K562 (cell line): ENCODE measurements around the gene DRC1. TPM values are rescaled to one million over a fixed set of nuclear protein-coding genes. Genes with fewer than 3 reads are reported as not detected.
A peak's percentile ranks its signal among the peaks of the same experiment; 100 is the strongest.

Experiments used
- CHD4 ChIP-seq: fragments of 200-600 bp; sonication (generic); IDR thresholded peaks from 3 replicates; pipeline ENCODE4 v1.6.1; 2012; ENCODE audit warnings: low read depth, mild to moderate bottlenecking, mixed read lengths, low read length, inconsistent platforms; ENCODE audit not compliant: insufficient read depth, insufficient replicate concordance, poor library complexity, severe bottlenecking
- CREM ChIP-seq: IDR thresholded peaks from 2 replicates; pipeline ENCODE4 v1.6.1; 2014; ENCODE audit warnings: antibody characterized with exemption, low read depth
- MTA2 ChIP-seq: fragments of 450-650 bp; IDR thresholded peaks from 2 replicates; pipeline ENCODE4 v1.6.1; 2016; ENCODE audit warnings: low read depth
- NCOR1 ChIP-seq: fragments of 450-650 bp; IDR thresholded peaks from 2 replicates; pipeline ENCODE4 v1.6.1; 2016; ENCODE audit warnings: mild to moderate bottlenecking, moderate library complexity
- NR2F6 ChIP-seq: fragments of 450-650 bp; formaldehyde crosslinking; IDR thresholded peaks from 2 replicates; pipeline ENCODE4 v1.4.0; 2020; ENCODE audit warnings: mild to moderate bottlenecking
- POLR3A ChIP-seq: IDR thresholded peaks from 2 replicates; pipeline ENCODE4 v1.6.1; 2011; ENCODE audit warnings: borderline replicate concordance, mild to moderate bottlenecking, moderate library complexity; ENCODE audit not compliant: insufficient read length, insufficient read depth; ENCODE audit errors: extremely low read depth
- POLR3G ChIP-seq: IDR thresholded peaks from 2 replicates; pipeline ENCODE4 v1.6.1; 2011; ENCODE audit not compliant: insufficient read length, insufficient replicate concordance; ENCODE audit errors: extremely low read depth
- SAP30 ChIP-seq: fragments of 200-600 bp; sonication (generic); IDR thresholded peaks from 2 replicates; pipeline ENCODE4 v1.6.1; 2012; ENCODE audit warnings: borderline replicate concordance, low read depth, mild to moderate bottlenecking, moderate library complexity, low read length, control low read depth, inconsistent platforms; ENCODE audit not compliant: insufficient read depth, poor library complexity, severe bottlenecking
- TAF15 ChIP-seq: fragments of 200-400 bp; formaldehyde crosslinking; IDR thresholded peaks from 2 replicates; pipeline ENCODE4 v1.6.1; 2017; ENCODE audit warnings: mild to moderate bottlenecking, low read depth, low read length, moderate library complexity
- THAP7 ChIP-seq: fragments of 250-450 bp; sonication (Bioruptor Pico); IDR thresholded peaks from 2 replicates; pipeline ENCODE4 v1.5.0; 2021
- ZFP36 ChIP-seq: fragments of 150-350 bp; IDR thresholded peaks from 2 replicates; pipeline ENCODE4 v1.6.1; 2018; ENCODE audit warnings: low read length, low read depth; ENCODE audit not compliant: partially characterized antibody
- ZNF23 ChIP-seq: fragments of 250-450 bp; sonication (Bioruptor Pico); IDR thresholded peaks from 2 replicates; pipeline ENCODE4 v1.4.0; 2020; ENCODE audit warnings: mild to moderate bottlenecking
- ZNF778 ChIP-seq: fragments of 450-650 bp; formaldehyde crosslinking; IDR thresholded peaks from 2 replicates; pipeline ENCODE4 v1.4.0; 2020; ENCODE audit warnings: mild to moderate bottlenecking, moderate library complexity
- ZNF830 ChIP-seq: fragments of 250-450 bp; sonication (Bioruptor Pico); IDR thresholded peaks from 2 replicates; pipeline ENCODE4 v1.5.0; 2021; ENCODE audit warnings: mild to moderate bottlenecking
- polyA plus RNA-seq, 8 experiments: library from polyadenylated mRNA; depleted of rRNA in 4 of 8; stranded (reverse) in 5 of 8; unstranded in 3 of 8; fragments of >200 nt; fragmentation: Nextera tagmentation in 2 of 8; fragmentation: Illumina TruSeq in 1 of 8; extraction: Ambion mirVana in 2 of 8; extraction: Trizol in 1 of 8; gene quantifications; 2 replicates each; pipeline versions ENCODE4 v1.2.1 to v1.2.3, GENCODE V29; 2011 to 2014; ENCODE audit warnings: inconsistent platforms in 1 of 8, missing spikeins in 1 of 8
- total RNA-seq, 7 experiments: library from RNA; depleted of rRNA in 6 of 7; stranded (reverse); fragments of >200 nt in 6 of 7; fragmentation: Illumina TruSeq in 2 of 7; extraction: Trizol in 2 of 7; gene quantifications; 2 replicates each; pipeline versions ENCODE4 v1.2.1 to v1.2.3, GENCODE V29; 2011 to 2021; ENCODE audit warnings: low replicate concordance in 1 of 7
- TF ChIP-seq, protein P1 (sequence below): IDR thresholded peaks from 3 replicates; pipeline ENCODE4 v1.6.1; 2011; ENCODE audit warnings: borderline replicate concordance, mild to moderate bottlenecking; ENCODE audit not compliant: insufficient read length, insufficient read depth
- TF ChIP-seq, protein P2 (sequence below), 2 experiments: fragments of 450-650 bp; IDR thresholded peaks; 2 replicates each; pipeline ENCODE4 v1.6.1; 2016; ENCODE audit warnings: mild to moderate bottlenecking in 2 of 2, borderline replicate concordance in 1 of 2, low read depth in 1 of 2, moderate library complexity in 1 of 2

DRC1 gene
- total and polyA plus RNA-seq, 9 of the 15 experiments (the other 6 are each of a cell fraction or from before 2014, with no cell fraction given) = 0.07 to 0.10 TPM; not detected in 7

DNA sequence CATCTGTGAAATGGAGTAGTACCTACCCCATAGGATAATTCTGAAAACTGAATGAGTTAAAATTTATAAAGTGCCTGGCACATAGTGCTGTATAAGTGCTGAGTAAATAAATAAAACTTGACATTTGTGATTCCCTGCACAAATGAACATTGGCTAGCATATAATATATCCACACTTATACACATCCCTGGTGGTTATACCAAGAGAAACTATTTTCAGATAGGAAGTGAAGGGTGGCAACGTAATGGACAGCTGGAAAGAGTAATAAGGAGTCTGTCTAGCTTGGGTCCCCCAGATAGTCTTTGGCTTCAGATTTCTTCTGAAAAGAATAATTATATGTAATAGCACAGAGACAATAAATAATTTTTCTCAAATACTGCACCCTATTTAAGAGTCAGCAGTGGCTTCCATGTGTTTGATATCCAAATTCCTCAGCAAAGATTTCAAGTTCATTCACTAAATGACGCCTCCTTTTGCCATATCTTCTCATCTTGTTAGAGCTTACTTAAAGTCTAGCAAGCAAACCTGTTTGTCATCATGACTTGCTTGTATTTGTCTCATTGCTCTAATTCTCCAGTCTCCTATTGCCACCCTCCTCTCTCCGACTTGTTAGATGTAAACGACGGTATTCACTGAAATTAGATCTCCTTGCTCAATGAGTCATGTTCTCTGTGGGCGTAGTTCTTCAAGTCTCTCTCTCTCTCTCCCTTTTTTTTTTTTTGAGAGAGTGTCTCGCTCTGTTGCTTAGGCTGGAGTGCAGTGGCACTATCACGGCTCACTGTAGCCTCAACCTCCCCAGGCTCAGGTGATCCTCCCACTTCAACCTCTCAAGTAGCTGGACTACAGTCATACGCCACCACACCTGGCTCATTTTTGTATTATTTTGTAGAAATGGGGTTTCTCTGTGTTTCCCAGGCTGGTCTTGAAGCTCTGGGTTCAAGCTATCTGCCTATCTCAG is 46.4 kb upstream of the DRC1 start (continued):
- TF ChIP-seq, protein P1, sequence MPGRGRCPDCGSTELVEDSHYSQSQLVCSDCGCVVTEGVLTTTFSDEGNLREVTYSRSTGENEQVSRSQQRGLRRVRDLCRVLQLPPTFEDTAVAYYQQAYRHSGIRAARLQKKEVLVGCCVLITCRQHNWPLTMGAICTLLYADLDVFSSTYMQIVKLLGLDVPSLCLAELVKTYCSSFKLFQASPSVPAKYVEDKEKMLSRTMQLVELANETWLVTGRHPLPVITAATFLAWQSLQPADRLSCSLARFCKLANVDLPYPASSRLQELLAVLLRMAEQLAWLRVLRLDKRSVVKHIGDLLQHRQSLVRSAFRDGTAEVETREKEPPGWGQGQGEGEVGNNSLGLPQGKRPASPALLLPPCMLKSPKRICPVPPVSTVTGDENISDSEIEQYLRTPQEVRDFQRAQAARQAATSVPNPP = no peak
- TF ChIP-seq TAF15 = no peak
- TF ChIP-seq NCOR1 = peak; percentile 56
- no peak for TF ChIP-seq NR2F6 (CRISPR knock-in tag)
- TF ChIP-seq THAP7 (CRISPR knock-in tag) = no peak
- no peak for TF ChIP-seq CHD4
- no peak for TF ChIP-seq POLR3A
- TF ChIP-seq ZNF778 = no peak
- TF ChIP-seq POLR3G = no peak
- TF ChIP-seq SAP30 = no peak
- TF ChIP-seq ZFP36 = peak; percentile 3
- TF ChIP-seq, protein P2, sequence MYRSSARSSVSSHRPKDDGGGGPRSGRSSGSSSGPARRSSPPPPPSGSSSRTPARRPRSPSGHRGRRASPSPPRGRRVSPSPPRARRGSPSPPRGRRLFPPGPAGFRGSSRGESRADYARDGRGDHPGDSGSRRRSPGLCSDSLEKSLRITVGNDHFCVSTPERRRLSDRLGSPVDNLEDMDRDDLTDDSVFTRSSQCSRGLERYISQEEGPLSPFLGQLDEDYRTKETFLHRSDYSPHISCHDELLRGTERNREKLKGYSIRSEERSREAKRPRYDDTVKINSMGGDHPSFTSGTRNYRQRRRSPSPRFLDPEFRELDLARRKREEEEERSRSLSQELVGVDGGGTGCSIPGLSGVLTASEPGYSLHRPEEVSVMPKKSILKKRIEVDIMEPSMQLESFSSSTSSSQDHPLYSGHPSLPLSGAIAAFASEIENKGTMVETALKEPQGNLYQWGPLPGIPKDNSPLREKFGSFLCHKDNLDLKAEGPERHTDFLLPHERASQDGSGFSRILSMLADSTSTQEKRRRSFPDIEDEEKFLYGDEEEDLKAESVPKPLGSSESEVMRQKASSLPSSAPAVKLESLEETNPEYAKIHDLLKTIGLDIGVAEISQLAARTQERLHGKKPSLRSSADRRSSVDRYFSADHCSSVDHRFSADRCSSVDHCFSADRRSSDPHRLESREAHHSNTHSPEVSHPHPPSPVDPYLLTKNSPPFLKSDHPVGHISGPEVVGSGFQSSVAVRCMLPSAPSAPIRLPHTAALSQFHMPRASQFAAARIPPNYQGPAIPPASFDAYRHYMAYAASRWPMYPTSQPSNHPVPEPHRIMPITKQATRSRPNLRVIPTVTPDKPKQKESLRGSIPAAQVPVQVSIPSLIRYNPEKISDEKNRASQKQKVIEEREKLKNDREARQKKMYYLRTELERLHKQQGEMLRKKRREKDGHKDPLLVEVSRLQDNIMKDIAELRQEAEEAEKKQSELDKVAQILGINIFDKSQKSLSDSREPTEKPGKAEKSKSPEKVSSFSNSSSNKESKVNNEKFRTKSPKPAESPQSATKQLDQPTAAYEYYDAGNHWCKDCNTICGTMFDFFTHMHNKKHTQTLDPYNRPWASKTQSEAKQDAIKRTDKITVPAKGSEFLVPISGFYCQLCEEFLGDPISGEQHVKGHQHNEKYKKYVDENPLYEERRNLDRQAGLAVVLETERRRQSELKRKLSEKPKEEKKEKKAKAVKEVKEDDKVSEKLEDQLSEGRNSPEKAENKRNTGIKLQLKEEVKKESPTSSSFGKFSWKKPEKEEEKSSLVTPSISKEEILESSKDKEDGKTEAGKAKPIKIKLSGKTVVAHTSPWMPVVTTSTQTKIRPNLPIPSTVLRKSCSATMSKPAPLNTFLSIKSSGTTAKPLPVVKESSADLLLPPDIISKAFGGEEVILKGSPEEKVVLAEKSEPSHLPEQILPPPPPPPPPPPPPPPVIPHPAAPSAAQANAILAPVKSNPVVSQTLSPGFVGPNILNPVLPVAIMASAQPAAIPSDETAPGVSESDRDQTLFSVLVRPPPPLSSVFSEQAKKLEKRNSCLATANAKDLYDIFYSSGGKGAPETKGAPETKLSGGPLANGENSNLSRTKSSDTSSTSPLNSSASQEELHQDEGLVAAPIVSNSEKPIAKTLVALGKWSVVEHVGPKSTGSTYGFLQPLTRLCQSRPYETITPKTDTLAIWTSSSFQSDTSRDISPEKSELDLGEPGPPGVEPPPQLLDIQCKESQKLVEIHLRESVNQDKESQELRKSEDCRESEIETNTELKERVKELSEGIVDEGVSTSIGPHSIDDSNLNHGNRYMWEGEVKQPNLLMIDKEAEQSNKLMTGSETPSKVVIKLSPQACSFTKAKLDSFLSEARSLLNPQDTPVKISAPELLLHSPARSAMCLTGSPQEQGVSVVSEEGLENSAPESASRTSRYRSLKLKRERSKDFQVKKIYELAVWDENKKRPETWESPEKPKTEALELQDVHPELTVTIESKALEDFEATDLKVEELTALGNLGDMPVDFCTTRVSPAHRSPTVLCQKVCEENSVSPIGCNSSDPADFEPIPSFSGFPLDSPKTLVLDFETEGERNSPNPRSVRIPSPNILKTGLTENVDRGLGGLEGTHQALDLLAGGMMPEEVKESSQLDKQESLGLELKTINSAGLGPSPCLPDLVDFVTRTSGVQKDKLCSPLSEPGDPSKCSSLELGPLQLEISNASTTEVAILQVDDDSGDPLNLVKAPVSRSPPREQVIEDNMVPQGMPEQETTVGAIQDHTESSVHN (IDR thresholded peaks at IDR 0.05; ENCODE audit: borderline replicate concordance in 1 of 2, low read depth in 1 of 2) = peak; percentile 64 to 79; a peak in 2 of 4 replicates
- TF ChIP-seq MTA2 = peak; percentile 62
- no peak for TF ChIP-seq ZNF830 (CRISPR knock-in tag)
- no peak for TF ChIP-seq ZNF23 (CRISPR knock-in tag)
- peak; percentile 37 for TF ChIP-seq CREM
